Stimulated activated CD4-positive, alpha-beta T cell treated with anti-CD3 and anti-CD28 coated beads, Interleukin-15, amount 100 ng/mL, for 1 hour (primary cell): Measurements from ENCODE around the gene UCHL5.
"Not testable (repeated sequence)": the region's sequence is repeated elsewhere in the genome, so short reads cannot be mapped to it uniquely, and the experiment has no call there.

ENCODE experiments used
- DNase-seq, 2 donors: peaks; one replicate each; pipeline ENCODE4 v3.0.0-alpha.2; 2020; ENCODE audit warnings: low read depth in 1 of 2, low spot score in 1 of 2

UCHL5 gene

GRCh38 chr1:193065954-193066353 lies 6.8 kb upstream of the UCHL5 start:
- DNase-seq, result no peak

- DNase-seq, result no peak
Observed at GRCh38 chr1:193062698-193063463, 3.7 kb upstream of the UCHL5 start.

GRCh38 chr1:193060938-193061337 lies 1.8 kb upstream of the UCHL5 start:
- DNase-seq, result no peak

- DNase-seq, result no peak
Observed at GRCh38 chr1:193060406-193060805, 1.2 kb upstream of the UCHL5 start.

- DNase-seq, result no peak
Observed at GRCh38 chr1:193060115-193060403, 899 bp upstream of the UCHL5 start.

GRCh38 chr1:193058529-193059281 lies 455 bp downstream of the UCHL5 start:
- peak; percentile 12 to 22 for DNase-seq

GRCh38 chr1:193054169-193054675 lies 4.9 kb downstream of the UCHL5 start:
- DNase-seq, result no peak

GRCh38 chr1:193048913-193049312 lies 10.2 kb downstream of the UCHL5 start:
- not testable (repeated sequence) for DNase-seq

- no peak for DNase-seq
Observed at GRCh38 chr1:193042766-193043691, 16.1 kb downstream of the UCHL5 start.

GRCh38 chr1:193040011-193040410 lies 19.1 kb downstream of the UCHL5 start:
- DNase-seq, result no peak

- no peak for DNase-seq
Observed at GRCh38 chr1:193036337-193037047, 22.7 kb downstream of the UCHL5 start.

GRCh38 chr1:193033610-193034009 lies 25.6 kb downstream of the UCHL5 start:
- DNase-seq, result no peak

- not testable (repeated sequence) for DNase-seq
Observed at GRCh38 chr1:193032643-193033427, 26.3 kb downstream of the UCHL5 start.

- DNase-seq, result no peak
Observed at GRCh38 chr1:193031431-193031830, 27.7 kb downstream of the UCHL5 start.

- DNase-seq, result no peak
Observed at GRCh38 chr1:193030280-193030679, 28.9 kb downstream of the UCHL5 start.

GRCh38 chr1:193025218-193025617 lies 33.9 kb downstream of the UCHL5 start:
- DNase-seq, result no peak

GRCh38 chr1:193019442-193020026 lies 39.6 kb downstream of the UCHL5 start:
- DNase-seq, result no peak

- DNase-seq, result no peak
Observed at GRCh38 chr1:193016788-193017187, 42.4 kb downstream of the UCHL5 start.

GRCh38 chr1:193014400-193014799 lies 44.8 kb downstream of the UCHL5 start:
- no peak for DNase-seq

GRCh38 chr1:193013707-193014106 lies 45.5 kb downstream of the UCHL5 start:
- no peak for DNase-seq
